Skeletal muscle tissue (tissue), 5 donors: ENCODE results near the gene ETV5. TPM values are rescaled to one million over a fixed set of nuclear protein-coding genes. Genes with fewer than 3 reads are reported as not detected.

Experiments
- H3K27ac ChIP-seq: one replicate; pipeline ENCODE4 v1.7.0; 2013; ENCODE audit warnings: mild to moderate bottlenecking, low read depth, low read length, inconsistent platforms
- H3K27me3 ChIP-seq, 3 donors: one replicate each; pipeline ENCODE4 v1.7.0; 2013; ENCODE audit warnings: low read length in 3 of 3; ENCODE audit not compliant: control insufficient read depth in 3 of 3, insufficient read depth in 3 of 3
- H3K36me3 ChIP-seq, 3 donors: one replicate each; pipeline ENCODE4 v1.7.0; 2013; ENCODE audit warnings: low read length in 3 of 3; ENCODE audit not compliant: control insufficient read depth in 3 of 3, insufficient read depth in 3 of 3
- H3K4me1 ChIP-seq, 3 donors: one replicate each; pipeline ENCODE4 v1.7.0; 2013; ENCODE audit warnings: low read length in 3 of 3, mild to moderate bottlenecking in 3 of 3; ENCODE audit not compliant: control insufficient read depth in 3 of 3, insufficient read depth in 3 of 3
- H3K4me3 ChIP-seq, 3 donors: one replicate each; pipeline ENCODE4 v1.7.0; 2013; ENCODE audit warnings: low read length in 3 of 3
- H3K9ac ChIP-seq, 3 donors: one replicate each; pipeline ENCODE4 v1.7.0; 2013; ENCODE audit warnings: low read length in 3 of 3, mild to moderate bottlenecking in 3 of 3, moderate library complexity in 2 of 3, low read depth in 1 of 3
- H3K9me3 ChIP-seq, 3 donors: one replicate each; pipeline ENCODE4 v1.7.0; 2013; ENCODE audit warnings: low read length in 3 of 3; ENCODE audit not compliant: control insufficient read depth in 3 of 3
- small RNA-seq: library from RNA; depleted of rRNA; stranded (forward); fragments of <200 nt; gene quantifications from one replicate; pipeline ENCODE3, GENCODE V24; 2014
- total RNA-seq: library from RNA; depleted of rRNA; stranded (reverse); fragments of >200 nt; gene quantifications from one replicate; pipeline ENCODE4 v1.2.3, GENCODE V29; 2014
- donor health status: Osteomylitis.

Gene ETV5
- total RNA-seq, 1 donor from 2014 or later, result 18.8 TPM

DNA sequence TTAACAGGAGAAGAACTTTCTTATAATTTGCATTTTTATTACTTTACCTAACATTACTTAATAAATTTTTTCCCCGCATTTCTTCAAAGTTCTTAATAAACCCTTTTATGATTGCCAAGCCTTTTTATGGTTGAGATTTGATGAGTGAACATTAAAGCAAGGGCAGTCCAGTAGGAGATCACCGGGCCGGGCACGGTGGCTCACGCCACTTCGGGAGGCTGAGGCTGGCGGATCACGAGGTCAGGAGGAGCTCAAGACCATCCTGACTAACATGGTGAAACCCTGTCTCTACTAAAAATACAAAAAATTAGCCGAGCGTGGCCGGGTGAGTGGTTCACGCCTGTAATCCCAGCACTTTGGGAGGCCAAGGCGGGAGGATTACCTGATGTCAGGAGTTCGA, 109.7 kb downstream of the ETV5 start:
- Histone ChIP-seq H3K9me3 (no peaks in the 10 kb centered on the region), H3K27ac (no peak overlapping the region), H3K36me3 (no peaks in the 10 kb centered on the region), H3K4me1 (no peaks in the 10 kb centered on the region), H3K9ac (no peak overlapping the region), H3K27me3 (no peaks in the 10 kb centered on the region), H3K4me3 (no peak overlapping the region)

- Histone ChIP-seq H3K9me3 (no peaks in the 10 kb centered on the region), H3K4me3 (no peak overlapping the region), H3K27me3 (peaks cover 0 to 3% (median 0%) of the 10 kb centered on the region in 3 donors), H3K36me3 (no peaks in the 10 kb centered on the region), H3K9ac (no peak overlapping the region), H3K27ac (no peak overlapping the region), H3K4me1 (no peaks in the 10 kb centered on the region)
Observed at GRCh38 chr3:185998136-185998535, 110.8 kb downstream of the ETV5 start.

DNA sequence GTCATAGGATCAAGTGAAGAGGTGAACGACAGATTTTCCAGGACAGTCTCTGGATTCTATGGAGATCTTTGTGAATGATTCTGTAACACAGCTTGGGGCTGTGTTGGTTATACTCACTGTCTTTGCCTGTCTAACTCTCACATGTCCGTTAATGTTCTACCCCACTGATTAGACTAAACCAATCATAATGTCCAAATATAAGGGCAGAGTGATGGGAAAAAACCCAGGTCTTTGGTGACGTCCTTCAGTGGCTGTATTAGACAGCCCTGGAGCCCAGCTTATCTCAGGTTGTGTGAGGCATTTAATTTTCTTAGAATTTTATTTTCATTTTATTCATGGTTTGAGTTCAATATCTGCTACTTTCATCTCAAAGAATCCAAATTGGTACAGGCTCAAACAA, 111.8 kb downstream of the ETV5 start:
- no peak overlapping the region for H3K4me3 ChIP-seq
- H3K27me3 ChIP-seq, result peaks cover 0 to 4% (median 0%) of the 10 kb centered on the region in 3 donors
- no peaks in the 10 kb centered on the region for H3K9me3 ChIP-seq
- no peaks in the 10 kb centered on the region for H3K36me3 ChIP-seq
- H3K4me1 ChIP-seq, result no peaks in the 10 kb centered on the region
- no peak overlapping the region for H3K27ac ChIP-seq
- no peak overlapping the region for H3K9ac ChIP-seq

Small RNA genes lying within 50 kb of the gene (small RNA-seq; reads per million reads assigned to genes)
- gene RF00017, result not detected

Other genes with a start within 250 kb of the ETV5 start
- 136 TPM for gene TRA2B, start 171.1 kb downstream of the ETV5 start, total RNA-seq